Activated CD8-positive, alpha-beta T cell treated with anti-CD3 and anti-CD28 coated beads, Interleukin-2, amount 10 ng/mL, durations not matched to agents 7 days and 5 days (primary cell): ENCODE measurements around the gene GRID2. TPM values are rescaled to one million over a fixed set of nuclear protein-coding genes. Genes with fewer than 3 reads are reported as not detected.

Experiments
- ATAC-seq: fragments of 150-1000 bp; cut with Tn5 transposase; one replicate; pipeline ENCODE4 v1.10.0; 2021; ENCODE audit warnings: moderate library complexity
- CTCF ChIA-PET: fragments of 350-600 bp; sonication (Branson Sonifier 250); formaldehyde crosslinking; loops from one replicate; lab custom pipeline; 2021; ENCODE audit warnings: antibody characterized with exemption; lab: Charles Lee
- POLR2A ChIA-PET: fragments of 350-600 bp; sonication (Branson Sonifier 250); formaldehyde crosslinking; loops from one replicate; lab custom pipeline; 2021; ENCODE audit warnings: antibody characterized with exemption; lab: Charles Lee
- DNase-seq: peaks from one replicate; pipeline ENCODE4 v3.0.0-alpha.2; 2020
- H3K27ac Mint-ChIP-seq: one replicate; pipeline ENCODE4 v1.8.0; 2021; ENCODE audit warnings: mild to moderate bottlenecking, mixed read lengths
- H3K27me3 Mint-ChIP-seq: one replicate; pipeline ENCODE4 v1.8.0; 2021; ENCODE audit warnings: low read depth, mixed read lengths
- H3K36me3 Mint-ChIP-seq: one replicate; pipeline ENCODE4 v1.8.0; 2021; ENCODE audit warnings: low read depth, mixed read lengths
- H3K4me1 Mint-ChIP-seq: one replicate; pipeline ENCODE4 v1.8.0; 2021; ENCODE audit warnings: low read depth, mixed read lengths
- H3K4me3 Mint-ChIP-seq: one replicate; pipeline ENCODE4 v1.8.0; 2021; ENCODE audit warnings: mild to moderate bottlenecking, mixed read lengths
- H3K9me3 Mint-ChIP-seq: one replicate; pipeline ENCODE4 v1.8.0; 2022; ENCODE audit warnings: mixed read lengths; ENCODE audit not compliant: insufficient read depth
- total RNA-seq, 2 experiments: library from RNA; stranded (reverse); gene quantifications; one replicate each; pipeline ENCODE4 v1.2.3, GENCODE V29; 2021

Gene GRID2
- total RNA-seq, 2 experiments from 2014 or later = not detected

DNA sequence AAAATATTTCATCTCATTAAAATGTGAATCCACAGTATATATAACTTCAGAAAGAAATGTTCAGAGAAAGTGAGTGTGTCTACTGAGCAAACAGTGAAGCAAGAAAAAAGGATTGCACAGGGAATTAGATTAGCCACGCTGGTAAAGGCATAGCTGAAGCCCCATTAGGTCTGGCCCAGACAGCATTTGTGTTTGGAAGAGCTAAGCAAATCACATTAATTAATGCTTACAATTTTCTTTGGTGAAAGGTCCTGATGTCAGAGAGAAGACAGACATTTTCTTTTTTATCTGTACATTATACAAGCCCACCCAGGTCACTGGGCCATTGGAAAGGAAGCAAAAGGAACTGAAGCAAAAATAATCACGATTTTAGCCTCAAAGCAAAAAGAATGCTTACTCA is 354.6 kb downstream of the GRID2 start:
- ATAC-seq (no peak), DNase-seq (no peak)
- ChIA-PET CTCF (no interaction called here), POLR2A (no interaction called here)
- Mint-ChIP-seq H3K4me1 (no peaks in the 10 kb centered on the region), H3K27me3 (no peaks in the 10 kb centered on the region), H3K9me3 (no peaks in the 10 kb centered on the region), H3K27ac (no peak overlapping the region), H3K36me3 (no peaks in the 10 kb centered on the region), H3K4me3 (no peak overlapping the region)

GRCh38 chr4:92677805-92678204 is 374.0 kb downstream of the GRID2 start:
- no peak for DNase-seq
- no peaks in the 10 kb centered on the region for H3K9me3 Mint-ChIP-seq
- H3K36me3 Mint-ChIP-seq = no peaks in the 10 kb centered on the region
- ChIA-PET POLR2A (no interaction called here), CTCF (no interaction called here)
- H3K27ac Mint-ChIP-seq = no peak overlapping the region
- H3K27me3 Mint-ChIP-seq = no peaks in the 10 kb centered on the region
- H3K4me1 Mint-ChIP-seq = no peaks in the 10 kb centered on the region
- no peak overlapping the region for H3K4me3 Mint-ChIP-seq
- no peak for ATAC-seq

DNA sequence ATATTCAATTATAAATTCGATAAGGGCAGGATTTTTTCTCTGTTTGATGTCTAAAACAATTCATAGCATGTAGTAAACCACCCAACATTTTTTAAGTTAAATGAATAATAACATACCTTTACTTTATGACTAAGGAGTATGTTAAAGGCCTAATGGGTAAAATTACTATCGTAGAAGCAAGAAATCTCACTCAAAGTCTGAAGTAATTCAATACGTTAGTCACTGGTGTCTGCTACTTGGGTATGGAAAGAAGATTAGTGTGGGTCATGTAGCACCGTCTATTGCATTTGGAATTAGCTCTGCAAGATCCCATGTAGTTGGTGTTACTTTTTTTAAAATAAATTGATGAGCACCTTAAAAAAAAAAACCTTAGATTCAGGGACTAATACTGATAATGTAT is 374.5 kb downstream of the GRID2 start:
- no peak for DNase-seq
- no peak for ATAC-seq
- H3K9me3 Mint-ChIP-seq = no peaks in the 10 kb centered on the region
- no peaks in the 10 kb centered on the region for H3K4me1 Mint-ChIP-seq
- H3K27me3 Mint-ChIP-seq = no peaks in the 10 kb centered on the region
- no peak overlapping the region for H3K4me3 Mint-ChIP-seq
- H3K36me3 Mint-ChIP-seq = no peaks in the 10 kb centered on the region
- no peak overlapping the region for H3K27ac Mint-ChIP-seq
- ChIA-PET CTCF (no interaction called here), POLR2A (no interaction called here)

GRCh38 chr4:92679149-92679548 is 375.4 kb downstream of the GRID2 start:
- ATAC-seq (no peak), DNase-seq (no peak)
- Mint-ChIP-seq H3K4me3 (no peak overlapping the region), H3K9me3 (no peaks in the 10 kb centered on the region), H3K27me3 (no peaks in the 10 kb centered on the region), H3K27ac (no peak overlapping the region), H3K36me3 (no peaks in the 10 kb centered on the region), H3K4me1 (no peaks in the 10 kb centered on the region)
- ChIA-PET POLR2A (no interaction called here), CTCF (no interaction called here)

- ChIA-PET POLR2A (no interaction called here), CTCF (no interaction called here)
- ATAC-seq (no peak), DNase-seq (no peak)
- H3K9me3 Mint-ChIP-seq = no peaks in the 10 kb centered on the region
- no peaks in the 10 kb centered on the region for H3K4me1 Mint-ChIP-seq
- H3K27me3 Mint-ChIP-seq = no peaks in the 10 kb centered on the region
- H3K4me3 Mint-ChIP-seq = no peak overlapping the region
- H3K27ac Mint-ChIP-seq = no peak overlapping the region
- H3K36me3 Mint-ChIP-seq = no peaks in the 10 kb centered on the region
These were observed 410.9 kb downstream of the GRID2 start for GRCh38 chr4:92714640-92715039.

DNA sequence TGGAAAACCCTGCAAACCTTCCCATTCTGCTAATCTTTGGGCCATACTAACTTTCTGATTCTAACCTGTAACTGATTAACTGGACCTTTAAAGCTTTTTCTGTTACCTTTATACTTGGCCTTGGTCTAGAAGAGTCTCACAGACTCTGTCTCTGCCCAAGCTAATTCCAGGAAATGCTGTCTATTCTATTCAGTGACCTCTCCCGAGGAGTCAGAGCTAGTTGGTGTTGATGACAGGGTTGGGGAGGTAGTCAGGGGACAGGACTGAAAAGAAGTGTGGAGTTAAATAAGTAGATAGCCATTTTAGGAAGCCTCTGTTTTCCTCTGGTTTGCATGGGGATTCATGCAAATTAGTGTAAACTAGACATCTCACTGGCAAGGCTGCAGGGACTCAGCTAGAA is 429.5 kb downstream of the GRID2 start:
- Mint-ChIP-seq H3K4me3 (no peak overlapping the region), H3K27me3 (no peaks in the 10 kb centered on the region), H3K27ac (no peak overlapping the region), H3K4me1 (no peaks in the 10 kb centered on the region), H3K9me3 (no peaks in the 10 kb centered on the region), H3K36me3 (no peaks in the 10 kb centered on the region)
- DNase-seq (no peak), ATAC-seq (no peak)
- ChIA-PET POLR2A (no interaction called here), CTCF (no interaction called here)

GRCh38 chr4:92735025-92735665 is 431.4 kb downstream of the GRID2 start:
- no peak for ATAC-seq
- Mint-ChIP-seq H3K4me3 (no peak overlapping the region), H3K27ac (no peak overlapping the region), H3K4me1 (no peaks in the 10 kb centered on the region), H3K36me3 (no peaks in the 10 kb centered on the region), H3K27me3 (no peaks in the 10 kb centered on the region), H3K9me3 (no peaks in the 10 kb centered on the region)
- no peak for DNase-seq
- CTCF ChIA-PET = no interaction called here
- POLR2A ChIA-PET = no interaction called here

DNA sequence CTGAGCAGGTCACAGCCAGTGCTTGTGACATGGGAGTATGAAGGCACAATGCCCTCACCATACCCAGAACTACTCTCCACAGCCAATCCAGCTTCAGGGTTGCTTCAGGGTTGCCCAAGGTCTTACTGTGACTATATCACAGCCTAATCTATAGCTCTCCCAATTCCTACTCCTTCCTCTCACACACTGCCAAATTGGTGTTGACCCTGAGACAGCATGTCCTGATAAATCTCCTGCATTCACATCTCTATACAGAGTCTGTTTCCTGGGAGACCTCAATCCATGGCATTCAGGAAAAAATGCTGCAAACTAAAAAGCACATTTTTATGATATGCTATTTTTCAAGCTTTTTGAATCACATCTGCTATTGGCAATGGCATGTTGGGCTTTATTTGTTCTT is 456.7 kb downstream of the GRID2 start:
- H3K27ac Mint-ChIP-seq = no peak overlapping the region
- DNase-seq = no peak
- no peaks in the 10 kb centered on the region for H3K27me3 Mint-ChIP-seq
- CTCF ChIA-PET = no interaction called here
- no peak for ATAC-seq
- H3K9me3 Mint-ChIP-seq = no peaks in the 10 kb centered on the region
- H3K4me1 Mint-ChIP-seq = no peaks in the 10 kb centered on the region
- POLR2A ChIA-PET = no interaction called here
- H3K4me3 Mint-ChIP-seq = no peak overlapping the region
- no peaks in the 10 kb centered on the region for H3K36me3 Mint-ChIP-seq

GRCh38 chr4:92776080-92776479 is 472.3 kb downstream of the GRID2 start:
- H3K9me3 Mint-ChIP-seq = peaks cover 3% of the 10 kb centered on the region
- no peaks in the 10 kb centered on the region for H3K4me1 Mint-ChIP-seq
- H3K4me3 Mint-ChIP-seq = no peak overlapping the region
- no peak overlapping the region for H3K27ac Mint-ChIP-seq
- H3K27me3 Mint-ChIP-seq = no peaks in the 10 kb centered on the region
- CTCF ChIA-PET = no interaction called here
- H3K36me3 Mint-ChIP-seq = no peaks in the 10 kb centered on the region
- ATAC-seq (no peak), DNase-seq (no peak)
- POLR2A ChIA-PET = no interaction called here

DNA sequence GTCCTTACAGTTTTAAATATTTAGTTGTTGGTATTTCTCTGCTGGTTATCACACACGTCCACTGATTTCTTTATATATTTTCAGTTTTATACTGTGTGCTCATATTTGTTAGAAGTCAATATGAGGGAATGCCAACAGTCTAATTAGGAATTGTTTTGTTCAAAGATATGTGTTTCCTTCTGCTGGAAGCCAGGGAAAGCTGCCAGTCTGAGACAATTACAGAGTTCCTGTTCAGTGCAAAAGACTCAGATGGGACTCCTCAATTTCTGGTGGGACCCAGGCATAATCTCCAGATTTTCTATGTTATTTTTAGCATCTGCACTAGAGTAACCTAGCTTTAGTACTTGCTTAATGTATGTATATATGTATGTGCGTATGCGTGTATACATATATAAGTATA is 486.0 kb downstream of the GRID2 start:
- H3K36me3 Mint-ChIP-seq = no peaks in the 10 kb centered on the region
- DNase-seq (no peak), ATAC-seq (no peak)
- H3K4me3 Mint-ChIP-seq = no peak overlapping the region
- H3K4me1 Mint-ChIP-seq = no peaks in the 10 kb centered on the region
- H3K27me3 Mint-ChIP-seq = no peaks in the 10 kb centered on the region
- ChIA-PET POLR2A (no interaction called here), CTCF (no interaction called here)
- no peak overlapping the region for H3K27ac Mint-ChIP-seq
- no peaks in the 10 kb centered on the region for H3K9me3 Mint-ChIP-seq

DNA sequence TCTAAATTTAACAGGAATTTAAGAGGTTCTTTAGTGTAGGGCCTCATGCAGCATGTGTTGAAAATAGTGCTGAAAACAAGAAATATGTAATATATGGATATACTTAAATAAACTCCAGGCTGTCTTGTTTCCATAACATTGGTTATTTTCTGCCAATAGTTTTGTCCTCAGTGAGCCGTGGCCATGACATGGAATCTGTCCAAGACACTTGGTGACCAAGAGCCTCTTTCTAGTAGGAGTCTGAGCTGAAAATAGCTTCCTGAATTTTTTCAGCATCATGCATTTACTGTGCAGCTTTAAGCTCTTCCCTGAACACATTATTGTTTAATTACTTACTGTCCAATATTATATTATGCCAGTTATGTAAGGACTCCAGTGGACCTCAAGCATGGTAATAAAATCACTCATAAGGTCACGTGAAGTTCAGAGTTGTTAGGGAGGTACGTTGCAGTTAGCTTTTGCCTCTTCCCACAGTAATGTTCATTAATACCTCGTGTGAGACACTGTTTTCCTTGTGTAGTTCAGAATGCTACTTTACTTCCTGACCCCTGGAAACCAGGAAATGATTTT is 488.2 kb downstream of the GRID2 start:
- ChIA-PET CTCF (no interaction called here), POLR2A (interaction anchor here (0.7 kb wide), 1 partner anchor 534 kb away, joined by 3 read pairs; no protein-coding TSS in a partner anchor)
- no peak overlapping the region for H3K27ac Mint-ChIP-seq
- H3K9me3 Mint-ChIP-seq = no peaks in the 10 kb centered on the region
- H3K4me3 Mint-ChIP-seq = no peak overlapping the region
- H3K36me3 Mint-ChIP-seq = no peaks in the 10 kb centered on the region
- H3K4me1 Mint-ChIP-seq = no peaks in the 10 kb centered on the region
- ATAC-seq (no peak), DNase-seq (no peak)
- H3K27me3 Mint-ChIP-seq = no peaks in the 10 kb centered on the region

- DNase-seq (no peak), ATAC-seq (no peak)
- Mint-ChIP-seq H3K27me3 (no peaks in the 10 kb centered on the region), H3K9me3 (no peaks in the 10 kb centered on the region), H3K36me3 (no peaks in the 10 kb centered on the region), H3K27ac (no peak overlapping the region), H3K4me3 (no peak overlapping the region), H3K4me1 (no peaks in the 10 kb centered on the region)
- CTCF ChIA-PET = no interaction called here
- POLR2A ChIA-PET = no interaction called here
These were observed 505.6 kb downstream of the GRID2 start for GRCh38 chr4:92809381-92809780.

DNA sequence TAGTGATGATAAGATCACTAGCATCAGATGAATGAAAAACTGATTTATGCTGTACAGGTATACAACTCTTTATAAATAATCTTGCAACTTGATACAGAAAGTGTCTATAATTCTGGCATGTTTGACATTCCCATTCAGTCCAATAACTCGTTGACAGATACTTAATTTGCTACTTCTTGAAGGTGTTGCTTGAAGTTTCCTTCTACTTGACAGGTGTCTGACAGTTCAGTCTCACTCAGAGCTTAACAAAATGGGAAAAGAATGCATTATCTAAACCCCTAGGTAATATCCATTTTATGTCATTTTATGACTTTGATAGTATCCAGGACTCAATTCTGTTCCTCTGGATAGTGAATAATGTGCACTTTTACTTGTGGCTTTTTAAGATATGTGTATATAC is 508.9 kb downstream of the GRID2 start:
- CTCF ChIA-PET = no interaction called here
- Mint-ChIP-seq H3K4me1 (no peaks in the 10 kb centered on the region), H3K27ac (no peak overlapping the region), H3K4me3 (no peak overlapping the region), H3K9me3 (no peaks in the 10 kb centered on the region), H3K27me3 (no peaks in the 10 kb centered on the region), H3K36me3 (no peaks in the 10 kb centered on the region)
- no peak for DNase-seq
- no peak for ATAC-seq
- POLR2A ChIA-PET = no interaction called here
